Heart right ventricle (tissue), 16 donors: ENCODE measurements around the gene TMEM11. TPM values are rescaled to one million over a fixed set of nuclear protein-coding genes. Genes with fewer than 3 reads are reported as not detected.

Source experiments
- ATAC-seq, 8 donors: fragments of 200-7000 bp; cut with Tn5 transposase; one replicate each; pipeline ENCODE4 v1.9.1; 2020; ENCODE audit warnings: mild to moderate bottlenecking in 8 of 8, moderate library complexity in 8 of 8, moderate number of reproducible peaks in 1 of 8
- DNase-seq, 2 donors: peaks; one replicate each; pipeline ENCODE4 v3.0.0-alpha.2; 2020
- H3K27ac ChIP-seq, 10 donors: fragments of 200-600 bp; sonication (generic) in 2 of 10; one replicate each; pipeline versions ENCODE4 v1.5.0 to v1.8.0; 2020 to 2022; ENCODE audit warnings: mild to moderate bottlenecking in 3 of 10
- H3K27me3 ChIP-seq, 7 donors: fragments of 200-600 bp; one replicate each; pipeline ENCODE4 v1.8.0; 2021 to 2022; ENCODE audit warnings: mild to moderate bottlenecking in 2 of 7
- H3K36me3 ChIP-seq, 9 donors: fragments of 200-600 bp; sonication (generic) in 1 of 9; one replicate each; pipeline versions ENCODE4 v1.5.0 to v1.8.0; 2020 to 2022; ENCODE audit warnings: mild to moderate bottlenecking in 2 of 9
- H3K4me1 ChIP-seq, 9 donors: fragments of 200-600 bp; sonication (generic) in 1 of 9; one replicate each; pipeline versions ENCODE4 v1.5.0 to v1.8.0; 2020 to 2022; ENCODE audit warnings: mild to moderate bottlenecking in 4 of 9
- H3K4me3 ChIP-seq, 10 donors: fragments of 200-600 bp; sonication (generic) in 2 of 10; one replicate each; pipeline versions ENCODE4 v1.5.0 to v1.8.0; 2020 to 2022; ENCODE audit warnings: mild to moderate bottlenecking in 7 of 10, moderate library complexity in 2 of 10
- H3K9me3 ChIP-seq, 11 donors: fragments of 200-600 bp in 10 of 11; sonication (generic) in 2 of 11; one replicate each; pipeline versions ENCODE4 v1.5.0 to v1.8.0; 2013 to 2022; ENCODE audit warnings: mild to moderate bottlenecking in 2 of 11, control low read depth in 1 of 11, moderate library complexity in 1 of 11
- WGBS, 2 donors: extraction: QIAGEN DNeasy Blood & Tissue Kit; methylation state at CpG; one replicate each; pipeline ENCODE4 v1.1.7; 2013; ENCODE audit warnings: inconsistent platforms in 1 of 2; 5-methylcytosine and 5-hydroxymethylcytosine counted together
- intact Hi-C, 10 donors: fragments of 100-400 bp; cut with DNase I; formaldehyde crosslinking; loops; one replicate each; pipeline versions ENCODE4 v1.11.1 to v1.14.2; 2022
- polyA plus RNA-seq, 2 donors: library from polyadenylated mRNA; stranded (reverse); fragments of 200-250 nt; gene quantifications; one replicate each; pipeline ENCODE4 v1.2.3, GENCODE V29; 2013
- total RNA-seq, 10 donors: library from RNA; stranded (reverse); fragmentation: NEBNext Ultra II Directional in 3 of 10; extraction: Animal tissue kit (Norgen Biotek cat#: 25700) in 3 of 10; gene quantifications; one replicate each; pipeline versions ENCODE4 v1.2.1 to v1.2.4, GENCODE V29; 2021 to 2023
- TF ChIP-seq, protein P1 (sequence below), 9 donors: fragments of 200-600 bp; sonication (generic) in 2 of 9; IDR thresholded peaks; one replicate each; pipeline versions ENCODE4 v1.5.0 to v1.8.0; 2021 to 2022; ENCODE audit warnings: antibody characterized with exemption in 9 of 9, mild to moderate bottlenecking in 5 of 9, moderate library complexity in 1 of 9
- donor health status: Arrhythmogenic right ventricular cardiomyopathy.
- donor health status: ischemic (EF 13 %, LVEDD 7.1; RV severe dilation, severe dysfunction).
- donor health status: healthy with polysubstance abuse.
- donor health status: DM: no; HTN: yes; CAD: no.
- donor health status: DM: no; HTN: no; CAD: no.
- donor health status: ischemic (EF 25% LVEDD 6.9; RV normal size, moderate dysfunction).
- donor health status: ischemic (EF 25% LVEDD 5.7; RV mildly dilated, moderate dysfunction).
- donor health status: healthy.
- donor health status: DM: yes; HTN: yes; CAD: no.
- donor health status: Ischemic cardiomyopathy.
- donor health status: ischemic (EF 35%, LVEDD 5.7; RV mildly dilated, moderate dysfunction).
- donor health status: nonischemic (EF 11% LVEDD 7.7; RV severe dilation, severe dysfunction).
- donor health status: DM: yes; HTN: yes; CAD: no.
- donor health status: PGD.
- donor health status: ischemic (EF 29% LVEDD 5.4; RV normal size, mild dysfunction).
- donor health status: nonischemic (EF 23%, LVEDD 6.1; RV moderate dilation, normal function).

Gene TMEM11
- total and polyA plus RNA-seq, 12 donors, result 20.8 to 54.1 (median 29.0) TPM

DNA sequence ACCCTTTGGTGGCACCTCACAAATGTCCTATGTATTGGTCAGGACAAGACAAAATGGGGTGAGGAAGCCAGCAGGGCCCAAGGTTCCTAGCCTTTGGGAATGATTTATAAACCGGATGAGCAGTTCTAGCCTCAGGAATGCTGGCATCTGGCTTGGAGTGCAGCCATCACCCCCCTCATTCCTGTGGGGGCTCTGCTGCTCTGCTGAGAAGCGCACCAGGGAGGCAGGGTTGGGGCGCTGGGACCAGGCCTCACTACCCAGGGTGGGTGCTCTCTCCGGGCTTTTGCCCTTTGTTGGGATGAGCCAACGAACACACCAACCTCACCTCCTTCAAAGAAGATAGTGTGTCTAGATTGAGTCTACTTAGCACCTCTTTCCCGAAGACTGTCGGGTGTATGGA is 39.2 kb downstream of the TMEM11 start:
- H3K4me1 ChIP-seq, result peaks cover 2 to 48% (median 42%) of the 10 kb centered on the region in 9 donors
- TF ChIP-seq, protein P1, sequence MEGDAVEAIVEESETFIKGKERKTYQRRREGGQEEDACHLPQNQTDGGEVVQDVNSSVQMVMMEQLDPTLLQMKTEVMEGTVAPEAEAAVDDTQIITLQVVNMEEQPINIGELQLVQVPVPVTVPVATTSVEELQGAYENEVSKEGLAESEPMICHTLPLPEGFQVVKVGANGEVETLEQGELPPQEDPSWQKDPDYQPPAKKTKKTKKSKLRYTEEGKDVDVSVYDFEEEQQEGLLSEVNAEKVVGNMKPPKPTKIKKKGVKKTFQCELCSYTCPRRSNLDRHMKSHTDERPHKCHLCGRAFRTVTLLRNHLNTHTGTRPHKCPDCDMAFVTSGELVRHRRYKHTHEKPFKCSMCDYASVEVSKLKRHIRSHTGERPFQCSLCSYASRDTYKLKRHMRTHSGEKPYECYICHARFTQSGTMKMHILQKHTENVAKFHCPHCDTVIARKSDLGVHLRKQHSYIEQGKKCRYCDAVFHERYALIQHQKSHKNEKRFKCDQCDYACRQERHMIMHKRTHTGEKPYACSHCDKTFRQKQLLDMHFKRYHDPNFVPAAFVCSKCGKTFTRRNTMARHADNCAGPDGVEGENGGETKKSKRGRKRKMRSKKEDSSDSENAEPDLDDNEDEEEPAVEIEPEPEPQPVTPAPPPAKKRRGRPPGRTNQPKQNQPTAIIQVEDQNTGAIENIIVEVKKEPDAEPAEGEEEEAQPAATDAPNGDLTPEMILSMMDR (IDR thresholded peaks at IDR 0.05), result no peak
- H3K4me3 ChIP-seq, result no peak overlapping the region
- H3K36me3 ChIP-seq, result peaks cover 0 to 41% (median 0%) of the 10 kb centered on the region in 9 donors
- no peak for DNase-seq
- 85 to 87% methylated on average over 7 of the region's 7 CpGs for WGBS, 2 donors
- H3K9me3 ChIP-seq, result no peaks in the 10 kb centered on the region
- intact Hi-C loops, result loop anchor here in 3 of 10 donors (5.0 kb wide), 3 partner anchors 33 to 48 kb away; no protein-coding TSS in a partner anchor
- ATAC-seq, result peak in 3 of 8 donors; percentile 11 to 20 (median 12)
- H3K27ac ChIP-seq, result peak overlapping the region in 6 of 10 donors; percentile 32 to 60 (median 45)
- no peaks in the 10 kb centered on the region for H3K27me3 ChIP-seq

DNA sequence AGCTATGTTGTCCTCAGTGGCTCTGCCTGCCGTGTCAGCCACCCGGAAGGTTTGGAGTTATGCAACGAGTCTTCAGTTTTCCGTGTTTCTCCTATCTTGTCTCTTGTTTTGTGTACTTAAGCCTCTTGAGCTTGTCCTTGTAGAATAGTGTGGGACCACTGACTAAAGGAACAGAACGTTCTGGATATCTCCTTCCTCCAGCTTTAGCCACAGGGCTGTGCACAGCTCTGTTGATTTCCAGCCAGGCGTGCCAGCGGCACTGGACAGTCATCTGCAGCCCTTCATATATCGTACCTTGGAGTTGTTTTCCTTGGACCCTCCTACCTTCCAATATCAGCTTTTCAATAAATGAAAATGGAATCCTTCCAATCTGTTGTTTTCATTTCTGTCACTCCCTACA is 39.8 kb downstream of the TMEM11 start:
- peak overlapping the region in 8 of 10 donors; percentile 17 to 60 (median 42) for H3K27ac ChIP-seq
- no peaks in the 10 kb centered on the region for H3K9me3 ChIP-seq
- WGBS, 2 donors, result 65 to 69% methylated on average over 8 of the region's 8 CpGs
- DNase-seq (no peak), ATAC-seq (peak in 6 of 8 donors; percentile 14 to 77 (median 50))
- H3K27me3 ChIP-seq, result no peaks in the 10 kb centered on the region
- intact Hi-C loops, result loop anchor here in 3 of 10 donors (5.0 kb wide), 3 partner anchors 33 to 48 kb away; no protein-coding TSS in a partner anchor
- H3K4me3 ChIP-seq, result no peak overlapping the region
- TF ChIP-seq, protein P1 (IDR thresholded peaks at IDR 0.05), result no peak
- H3K36me3 ChIP-seq, result peaks cover 0 to 36% (median 0%) of the 10 kb centered on the region in 9 donors
- peaks cover 2 to 53% (median 46%) of the 10 kb centered on the region in 9 donors for H3K4me1 ChIP-seq

DNA sequence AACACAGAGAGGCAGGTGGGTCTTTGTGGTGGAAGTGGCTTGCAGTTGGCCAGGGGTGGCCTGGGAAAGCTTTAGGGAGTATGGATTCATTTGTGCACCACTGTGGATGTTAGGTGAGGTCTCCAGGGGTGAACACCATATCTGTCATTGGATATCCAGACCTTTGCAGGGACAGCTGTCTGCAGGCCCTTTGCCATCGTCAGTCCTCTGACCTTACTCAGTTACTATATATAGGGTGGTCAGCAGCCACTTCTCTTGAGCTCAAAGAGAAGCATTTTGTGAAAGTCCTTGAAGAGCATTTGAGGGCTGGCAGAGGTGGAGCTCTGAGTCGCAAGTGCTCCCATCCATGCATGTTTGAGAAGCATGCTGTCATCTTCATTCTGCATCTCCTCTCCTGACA is 40.4 kb downstream of the TMEM11 start:
- no peaks in the 10 kb centered on the region for H3K9me3 ChIP-seq
- H3K27me3 ChIP-seq, result no peaks in the 10 kb centered on the region
- ATAC-seq (peak in 6 of 8 donors; percentile 31 to 78 (median 60)), DNase-seq (no peak)
- no peak overlapping the region for H3K4me3 ChIP-seq
- peaks cover 0 to 30% (median 0%) of the 10 kb centered on the region in 9 donors for H3K36me3 ChIP-seq
- intact Hi-C loops, result loop anchor here in 3 of 10 donors (5.0 kb wide), 3 partner anchors 34 to 49 kb away; no protein-coding TSS in a partner anchor
- peak overlapping the region in 8 of 10 donors; percentile 17 to 60 (median 42) for H3K27ac ChIP-seq
- WGBS, 2 donors, result 43 to 59% methylated on average over 2 of the region's 2 CpGs
- H3K4me1 ChIP-seq, result peaks cover 2 to 58% (median 46%) of the 10 kb centered on the region in 9 donors
- TF ChIP-seq, protein P1 (IDR thresholded peaks at IDR 0.05), result no peak

DNA sequence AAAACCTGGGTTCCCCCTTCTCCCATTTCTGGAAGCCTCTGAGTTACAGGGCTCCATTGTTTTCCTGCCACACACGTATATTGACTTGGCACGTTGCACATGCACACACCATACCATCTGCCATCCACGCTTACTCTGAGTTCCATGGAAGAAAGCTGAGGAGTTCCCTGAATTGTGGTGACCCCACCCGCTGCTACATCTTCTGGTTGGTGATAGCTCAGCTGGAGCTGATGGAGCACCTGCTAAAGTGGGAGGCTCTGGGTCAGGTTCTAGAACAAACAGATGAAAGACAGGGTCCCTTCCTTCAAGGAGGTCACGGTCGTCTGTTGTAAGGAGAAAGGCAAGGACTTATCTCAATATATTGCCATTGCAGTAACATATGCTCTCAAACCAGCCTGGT is 41.1 kb downstream of the TMEM11 start:
- Histone ChIP-seq H3K4me3 (no peak overlapping the region), H3K36me3 (peaks cover 0 to 30% (median 0%) of the 10 kb centered on the region in 9 donors), H3K27me3 (no peaks in the 10 kb centered on the region), H3K27ac (peak overlapping the region in 2 of 10 donors; percentile 17 to 32), H3K9me3 (no peaks in the 10 kb centered on the region), H3K4me1 (peaks cover 4 to 65% (median 48%) of the 10 kb centered on the region in 9 donors)
- intact Hi-C loops, result loop anchor here in 3 of 10 donors (5.0 kb wide), 3 partner anchors 34 to 49 kb away; no protein-coding TSS in a partner anchor
- no peak for DNase-seq
- ATAC-seq, result no peak
- WGBS, 2 donors, result 93 to 96% methylated on average over 6 of the region's 6 CpGs
- TF ChIP-seq, protein P1 (IDR thresholded peaks at IDR 0.05), result no peak
